K562 (cell line): ENCODE data around the gene OARD1. TPM values are rescaled to one million over a fixed set of nuclear protein-coding genes. Genes with fewer than 3 reads are reported as not detected.

Source experiments
- ATAC-seq: fragments of 200-7000 bp; cut with Tn5 transposase; 3 replicates; pipeline ENCODE4 v1.9.1; 2020; ENCODE audit warnings: moderate library complexity
- BruUV-seq: library from RNA; stranded (reverse); fragments of 400-500 nt; replicated peaks from 2 replicates; lab custom pipeline; 2021; lab: Mats Ljungman, UMichigan
- CTCF ChIA-PET: fragments of 300-600 bp; formaldehyde crosslinking; extraction: SDS; loops from one replicate; lab custom pipeline; 2021; ENCODE audit warnings: low intra/inter-chr PET ratio; lab: Yijun Ruan, JAX
- POLR2A ChIA-PET: fragments of 300-600, 350-650 bp; sonication (Branson Sonifier 250); formaldehyde crosslinking; extraction: SDS; loops from one replicate; lab custom pipeline; 2021; ENCODE audit warnings: antibody characterized with exemption, inconsistent platforms; lab: Yijun Ruan, JAX
- DNase-seq, 4 experiments: peaks; one replicate each; pipeline versions ENCODE4 v3.0.0 to v3.0.0-alpha.2; 2011 to 2018; ENCODE audit warnings: low spot score in 3 of 4, mixed read lengths in 3 of 4; ENCODE audit errors: extremely low read depth in 1 of 4
- FAIRE-seq: peaks from 2 replicates; lab custom pipeline; 2011; peaks lifted over from hg19 to GRCh38; lab: Jason Lieb, UNC
- H2AFZ ChIP-seq: 2 replicates; pipeline ENCODE4 v1.6.0; 2011; ENCODE audit warnings: low read depth, low read length, control low read depth, inconsistent platforms
- H3K27ac ChIP-seq: fragments of 200-600 bp; 3 replicates; pipeline ENCODE4 v1.8.0; 2011; ENCODE audit warnings: low read depth, mild to moderate bottlenecking, control low read depth, inconsistent platforms, low read length, moderate library complexity, mixed read lengths; ENCODE audit errors: extremely low read depth
- H3K27me3 ChIP-seq, 2 experiments: fragments of 300-600 bp in 1 of 2; 2 replicates in 1 of 2; 3 replicates in 1 of 2; pipeline versions ENCODE4 v1.6.0 to v1.8.0; 2011; ENCODE audit warnings: inconsistent platforms in 2 of 2, low read length in 2 of 2, mild to moderate bottlenecking in 1 of 2, mixed read lengths in 1 of 2, moderate library complexity in 1 of 2; ENCODE audit not compliant: control insufficient read depth in 2 of 2, insufficient read depth in 2 of 2
- H3K36me3 ChIP-seq: fragments of 300-600 bp; 3 replicates; pipeline ENCODE4 v1.8.0; 2011; ENCODE audit warnings: mild to moderate bottlenecking, low read length, inconsistent platforms; ENCODE audit not compliant: control insufficient read depth, insufficient read depth
- H3K4me1 ChIP-seq, 2 experiments: fragments of 200-600 bp in 1 of 2; replicated peaks in 1 of 2; 2 replicates in 1 of 2; 3 replicates in 1 of 2; pipeline versions ENCODE4 v1.5.1 to v1.8.0; 2011; ENCODE audit warnings: inconsistent platforms in 2 of 2, low read length in 2 of 2, mild to moderate bottlenecking in 1 of 2, mixed read lengths in 1 of 2, moderate library complexity in 1 of 2; ENCODE audit not compliant: control insufficient read depth in 2 of 2, insufficient read depth in 2 of 2
- H3K4me2 ChIP-seq: 2 replicates; pipeline ENCODE4 v1.6.1; 2011; ENCODE audit warnings: low read length, control low read depth, inconsistent platforms, mixed read lengths; ENCODE audit not compliant: insufficient read depth
- H3K4me3 ChIP-seq: fragments of 200-600 bp; sonication (generic), shearing (Covaris generic); 2 replicates; pipeline ENCODE4 v1.5.1; 2016; ENCODE audit warnings: control low read depth, inconsistent platforms
- H3K79me2 ChIP-seq: fragments of 200-600 bp; 3 replicates; pipeline ENCODE4 v1.8.0; 2011; ENCODE audit warnings: low read length, inconsistent platforms; ENCODE audit not compliant: control insufficient read depth, insufficient read depth
- H3K9ac ChIP-seq, 2 experiments: 2 replicates each; pipeline versions ENCODE4 v1.6.0 to v1.6.1; 2011; ENCODE audit warnings: low read depth in 2 of 2, low read length in 2 of 2, control low read depth in 1 of 2, inconsistent platforms in 1 of 2, mild to moderate bottlenecking in 1 of 2, mixed read lengths in 1 of 2; ENCODE audit not compliant: insufficient read depth in 1 of 2
- H3K9me1 ChIP-seq: one replicate; pipeline ENCODE4 v1.6.0; 2011; ENCODE audit warnings: inconsistent platforms, mild to moderate bottlenecking, low read length, moderate library complexity; ENCODE audit not compliant: control insufficient read depth, insufficient read depth
- H3K9me3 ChIP-seq: replicated peaks from 2 replicates; pipeline ENCODE4 v1.5.1; 2011; ENCODE audit warnings: low read depth, low read length, inconsistent platforms; ENCODE audit not compliant: control insufficient read depth, insufficient read depth
- H4K20me1 ChIP-seq: replicated peaks from 2 replicates; pipeline ENCODE4 v1.6.1; 2011; ENCODE audit warnings: low read length, inconsistent platforms, mixed read lengths; ENCODE audit not compliant: control insufficient read depth, insufficient read depth
- CREB5 ChIP-seq: fragments of 250-450 bp; sonication (Bioruptor Pico); IDR thresholded peaks from 2 replicates; pipeline ENCODE4 v1.5.0; 2020; ENCODE audit warnings: mild to moderate bottlenecking
- ELF1 ChIP-seq: fragments of 200-800 bp; sonication (Bioruptor generic); IDR thresholded peaks from 2 replicates; pipeline ENCODE4 v1.6.1; 2016; ENCODE audit warnings: missing genetic modification characterization, missing compliant biosample characterization
- HDAC8 ChIP-seq: fragments of 450-650 bp; IDR thresholded peaks from 2 replicates; pipeline ENCODE4 v1.6.1; 2016; ENCODE audit warnings: mild to moderate bottlenecking, missing genetic modification characterization, moderate library complexity, missing compliant biosample characterization
- KLF10 ChIP-seq: fragments of 250-450 bp; sonication (Bioruptor Pico); IDR thresholded peaks from 2 replicates; pipeline ENCODE4 v1.6.1; 2021; ENCODE audit warnings: matching md5 sums
- TEAD1 ChIP-seq, 2 experiments: fragments of 450-650 bp in 1 of 2; sonication (generic) in 1 of 2; formaldehyde crosslinking; IDR thresholded peaks; 2 replicates each; pipeline versions ENCODE4 v1.4.0 to v1.8.0; 2020 to 2022; ENCODE audit warnings: mild to moderate bottlenecking in 2 of 2, missing genetic modification reagents in 1 of 2
- ZNF175 ChIP-seq: fragments of 200-800 bp; sonication (Bioruptor generic); IDR thresholded peaks from 2 replicates; pipeline ENCODE4 v1.6.1; 2016; ENCODE audit warnings: low read depth, mild to moderate bottlenecking, missing genetic modification characterization, missing compliant biosample characterization
- ZNF197 ChIP-seq: fragments of 200-800 bp; sonication (Bioruptor generic); IDR thresholded peaks from 2 replicates; pipeline ENCODE4 v1.6.1; 2016; ENCODE audit warnings: low read depth, missing genetic modification characterization, missing compliant biosample characterization
- ZNF384 ChIP-seq: IDR thresholded peaks from 2 replicates; pipeline ENCODE4 v1.6.1; 2012; ENCODE audit warnings: low read depth, low read length, improper control_type of control experiment
- ZNF584 ChIP-seq: fragments of 200-800 bp; sonication (Bioruptor generic); IDR thresholded peaks from 2 replicates; pipeline ENCODE4 v1.6.1; 2016; ENCODE audit warnings: low read depth, mild to moderate bottlenecking, missing genetic modification characterization, missing compliant biosample characterization
- WGBS: fragments of 100-300 bp; shearing (Covaris generic); methylation state at CpG from one replicate; pipeline ENCODE4 v1.1.6; 2016; ENCODE audit warnings: low coverage, mixed read lengths; ENCODE audit not compliant: insufficient coverage; ENCODE audit errors: missing lambda C conversion rate; 5-methylcytosine and 5-hydroxymethylcytosine counted together
- in situ Hi-C: fragments of 300-500 bp; cut with MboI; formaldehyde crosslinking; loops from 4 replicates; pipeline ENCODE4 v1.15.0; 2018; ENCODE audit warnings: inconsistent platforms, mixed read lengths
- intact Hi-C: fragments of 100-400 bp; cut with micrococcal nuclease; formaldehyde crosslinking; loops from 2 replicates; pipeline ENCODE4 v1.14.2; 2022
- polyA plus RNA-seq, 8 experiments: library from polyadenylated mRNA; depleted of rRNA in 4 of 8; stranded (reverse) in 5 of 8; unstranded in 3 of 8; fragments of >200 nt; fragmentation: Nextera tagmentation in 2 of 8; fragmentation: Illumina TruSeq in 1 of 8; extraction: Ambion mirVana in 2 of 8; extraction: Trizol in 1 of 8; gene quantifications; 2 replicates each; pipeline versions ENCODE4 v1.2.1 to v1.2.3, GENCODE V29; 2011 to 2014; ENCODE audit warnings: inconsistent platforms in 1 of 8, missing spikeins in 1 of 8
- total RNA-seq, 7 experiments: library from RNA; depleted of rRNA in 6 of 7; stranded (reverse); fragments of >200 nt in 6 of 7; fragmentation: Illumina TruSeq in 2 of 7; extraction: Trizol in 2 of 7; gene quantifications; 2 replicates each; pipeline versions ENCODE4 v1.2.1 to v1.2.3, GENCODE V29; 2011 to 2021; ENCODE audit warnings: low replicate concordance in 1 of 7
- TF ChIP-seq, protein P1 (sequence below): fragments of 250-450 bp; sonication (Bioruptor Pico); IDR thresholded peaks from 2 replicates; pipeline ENCODE4 v1.8.0; 2022; ENCODE audit warnings: moderate library complexity, mild to moderate bottlenecking, inconsistent platforms
- TF ChIP-seq, protein P2 (sequence below): sonication (generic); formaldehyde crosslinking; IDR thresholded peaks from 2 replicates; pipeline ENCODE4 v1.8.0; 2022; ENCODE audit warnings: mild to moderate bottlenecking, missing genetic modification reagents

OARD1 gene
- total and polyA plus RNA-seq, 9 of the 15 experiments (the other 6 are each of a cell fraction or from before 2014, with no cell fraction given) = 43.4 to 88.3 (median 61.1) TPM

DNA sequence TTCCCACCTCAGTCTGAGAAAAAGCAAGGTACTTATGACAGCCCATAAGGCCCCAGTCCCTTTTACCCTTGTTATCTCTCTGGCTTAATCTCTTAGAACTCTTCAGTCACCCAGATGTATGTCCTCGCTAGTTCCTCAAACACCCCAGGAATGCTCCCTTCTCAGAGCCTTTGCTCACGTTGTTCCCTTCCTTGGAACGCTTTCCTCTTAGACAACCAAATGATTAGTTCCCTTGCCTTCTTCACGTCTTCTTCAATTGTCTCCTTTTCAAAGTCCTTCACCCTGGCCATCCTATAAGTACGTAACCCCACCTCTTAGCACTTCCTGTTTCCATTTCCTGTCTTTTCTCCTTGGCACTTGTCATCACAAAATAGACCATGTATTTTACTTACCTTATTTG, 20.3 kb downstream of the OARD1 start:
- 46% methylated on average over 5 of the region's 5 CpGs for WGBS
- Histone ChIP-seq H3K27me3 (no peaks in the 10 kb centered on the region), H3K4me3 (no peak overlapping the region), H3K9me3 (no peaks in the 10 kb centered on the region), H3K4me2 (no peak overlapping the region), H3K79me2 (no peaks in the 10 kb centered on the region), H3K36me3 (no peaks in the 10 kb centered on the region), H2AFZ (peak overlapping the region; percentile 71), H3K4me1 (peaks cover 4 to 12% of the 10 kb centered on the region in 2 experiments), H4K20me1 (0 out of 2 replicates have a peak, but pooled peaks cover 4% of the 10 kb centered on the region), H3K9me1 (no peaks in the 10 kb centered on the region), H3K27ac (no peak overlapping the region), H3K9ac (no peak overlapping the region)
- in situ Hi-C loops = no loop called here
- ChIA-PET POLR2A (interaction anchor here (1.7 kb wide), 1 partner anchor 24 kb away, joined by 4 read pairs; no protein-coding TSS in a partner anchor), CTCF (no interaction called here)
- DNase-seq (no peak), ATAC-seq (peak; percentile 22; the same call in 1 of the 3 replicates), FAIRE-seq (no peak)
- BruUV-seq = no TSS peak
- intact Hi-C loops = no loop called here
- TF ChIP-seq ZNF197 (CRISPR knock-in tag) = no peak
- TF ChIP-seq TEAD1 (CRISPR knock-in tag; IDR thresholded peaks at IDR 0.05) = peak in 1 of 2 experiments; percentile 28; a peak in 1 of 4 replicates
- no peak for TF ChIP-seq HDAC8
- 0 out of 2 replicates have a peak, but pooled peaks have one; percentile 36 for TF ChIP-seq ZNF584
- TF ChIP-seq, protein P1, sequence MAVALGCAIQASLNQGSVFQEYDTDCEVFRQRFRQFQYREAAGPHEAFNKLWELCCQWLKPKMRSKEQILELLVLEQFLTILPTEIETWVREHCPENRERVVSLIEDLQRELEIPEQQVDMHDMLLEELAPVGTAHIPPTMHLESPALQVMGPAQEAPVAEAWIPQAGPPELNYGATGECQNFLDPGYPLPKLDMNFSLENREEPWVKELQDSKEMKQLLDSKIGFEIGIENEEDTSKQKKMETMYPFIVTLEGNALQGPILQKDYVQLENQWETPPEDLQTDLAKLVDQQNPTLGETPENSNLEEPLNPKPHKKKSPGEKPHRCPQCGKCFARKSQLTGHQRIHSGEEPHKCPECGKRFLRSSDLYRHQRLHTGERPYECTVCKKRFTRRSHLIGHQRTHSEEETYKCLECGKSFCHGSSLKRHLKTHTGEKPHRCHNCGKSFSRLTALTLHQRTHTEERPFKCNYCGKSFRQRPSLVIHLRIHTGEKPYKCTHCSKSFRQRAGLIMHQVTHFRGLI (CRISPR knock-in tag) = peak; percentile 37; the same call in 1 of the 2 replicates
- peak; percentile 56; the same call in 1 of the 2 replicates for TF ChIP-seq ELF1
- TF ChIP-seq KLF10 (CRISPR knock-in tag) = no peak
- TF ChIP-seq CREB5 (CRISPR knock-in tag) = no peak
- TF ChIP-seq ZNF175 (CRISPR knock-in tag) = peak; percentile 75
- no peak for TF ChIP-seq ZNF384
- TF ChIP-seq, protein P2, sequence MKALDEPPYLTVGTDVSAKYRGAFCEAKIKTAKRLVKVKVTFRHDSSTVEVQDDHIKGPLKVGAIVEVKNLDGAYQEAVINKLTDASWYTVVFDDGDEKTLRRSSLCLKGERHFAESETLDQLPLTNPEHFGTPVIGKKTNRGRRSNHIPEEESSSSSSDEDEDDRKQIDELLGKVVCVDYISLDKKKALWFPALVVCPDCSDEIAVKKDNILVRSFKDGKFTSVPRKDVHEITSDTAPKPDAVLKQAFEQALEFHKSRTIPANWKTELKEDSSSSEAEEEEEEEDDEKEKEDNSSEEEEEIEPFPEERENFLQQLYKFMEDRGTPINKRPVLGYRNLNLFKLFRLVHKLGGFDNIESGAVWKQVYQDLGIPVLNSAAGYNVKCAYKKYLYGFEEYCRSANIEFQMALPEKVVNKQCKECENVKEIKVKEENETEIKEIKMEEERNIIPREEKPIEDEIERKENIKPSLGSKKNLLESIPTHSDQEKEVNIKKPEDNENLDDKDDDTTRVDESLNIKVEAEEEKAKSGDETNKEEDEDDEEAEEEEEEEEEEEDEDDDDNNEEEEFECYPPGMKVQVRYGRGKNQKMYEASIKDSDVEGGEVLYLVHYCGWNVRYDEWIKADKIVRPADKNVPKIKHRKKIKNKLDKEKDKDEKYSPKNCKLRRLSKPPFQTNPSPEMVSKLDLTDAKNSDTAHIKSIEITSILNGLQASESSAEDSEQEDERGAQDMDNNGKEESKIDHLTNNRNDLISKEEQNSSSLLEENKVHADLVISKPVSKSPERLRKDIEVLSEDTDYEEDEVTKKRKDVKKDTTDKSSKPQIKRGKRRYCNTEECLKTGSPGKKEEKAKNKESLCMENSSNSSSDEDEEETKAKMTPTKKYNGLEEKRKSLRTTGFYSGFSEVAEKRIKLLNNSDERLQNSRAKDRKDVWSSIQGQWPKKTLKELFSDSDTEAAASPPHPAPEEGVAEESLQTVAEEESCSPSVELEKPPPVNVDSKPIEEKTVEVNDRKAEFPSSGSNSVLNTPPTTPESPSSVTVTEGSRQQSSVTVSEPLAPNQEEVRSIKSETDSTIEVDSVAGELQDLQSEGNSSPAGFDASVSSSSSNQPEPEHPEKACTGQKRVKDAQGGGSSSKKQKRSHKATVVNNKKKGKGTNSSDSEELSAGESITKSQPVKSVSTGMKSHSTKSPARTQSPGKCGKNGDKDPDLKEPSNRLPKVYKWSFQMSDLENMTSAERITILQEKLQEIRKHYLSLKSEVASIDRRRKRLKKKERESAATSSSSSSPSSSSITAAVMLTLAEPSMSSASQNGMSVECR (CRISPR knock-in tag) = no peak
